ENCODE measurements around the gene UBE2D4. TPM values are rescaled to one million over a fixed set of nuclear protein-coding genes. Genes with fewer than 3 reads are reported as not detected.

Gene UBE2D4
- total RNA-seq, 2 donors from 2014 or later: 9.2 to 13.1 TPM

DNA sequence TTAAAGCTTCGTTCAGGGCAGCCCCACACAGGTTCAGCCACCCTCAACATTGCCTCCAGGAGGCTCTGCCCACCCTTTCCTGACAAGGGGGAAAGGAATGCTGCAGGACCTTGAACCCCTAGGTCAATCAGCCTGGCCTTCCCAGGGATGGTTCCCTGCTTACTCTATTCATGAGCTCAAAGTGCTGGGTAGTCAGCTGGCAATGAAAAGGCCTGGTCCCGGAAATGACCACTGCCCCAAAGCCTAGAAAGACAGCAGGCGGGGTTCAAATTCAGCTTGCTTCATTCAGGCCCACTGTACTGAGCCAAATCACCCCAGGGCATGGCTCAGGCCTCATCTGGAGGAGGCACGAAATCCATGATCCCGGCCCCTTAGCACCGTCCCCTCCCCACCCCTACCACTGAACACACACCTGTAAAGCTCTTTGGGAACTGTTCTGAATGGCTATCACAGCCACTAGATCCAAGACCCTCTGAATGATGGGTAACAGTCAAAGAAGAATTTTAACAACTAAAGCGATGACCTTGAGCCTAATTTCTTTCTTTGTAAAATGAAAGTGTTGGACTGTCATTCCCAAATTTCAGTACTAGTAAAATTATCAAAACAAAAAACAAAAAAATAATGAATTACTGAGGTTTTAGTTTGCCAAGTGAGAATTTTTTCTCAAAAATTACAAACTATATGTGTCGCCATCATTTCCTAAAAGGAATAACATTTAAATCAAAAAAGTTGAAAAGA is 20.9 kb upstream of the UBE2D4 start:
- intact Hi-C loops (cut with DNase I, micrococcal nuclease): no loop called here
- ATAC-seq (peak; percentile 90), DNase-seq (peak; percentile 61 to 85)

DNA sequence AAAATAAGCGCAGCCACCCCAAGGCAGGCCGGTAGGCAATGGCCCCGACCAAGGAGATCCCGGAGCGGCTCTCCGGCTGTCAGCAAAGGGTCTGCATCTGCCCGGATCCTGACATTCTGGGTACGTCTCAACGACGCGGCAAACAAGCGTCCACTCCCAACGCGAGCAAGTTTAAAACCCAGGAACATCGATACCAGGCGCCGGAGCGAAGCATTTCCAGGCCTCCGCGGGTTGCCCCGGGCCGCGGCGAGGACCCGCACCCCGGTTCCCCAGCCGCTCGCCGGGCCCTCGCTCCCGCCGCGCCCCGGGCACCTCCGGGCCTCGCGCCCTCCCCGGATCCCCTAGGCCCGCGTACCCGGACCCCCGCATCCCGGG is 20.3 kb upstream of the UBE2D4 start:
- DNase-seq (peak in 1 of 2 donors; percentile 41), ATAC-seq (peak; percentile 28)
- intact Hi-C loops (cut with DNase I, micrococcal nuclease): no loop called here

DNA sequence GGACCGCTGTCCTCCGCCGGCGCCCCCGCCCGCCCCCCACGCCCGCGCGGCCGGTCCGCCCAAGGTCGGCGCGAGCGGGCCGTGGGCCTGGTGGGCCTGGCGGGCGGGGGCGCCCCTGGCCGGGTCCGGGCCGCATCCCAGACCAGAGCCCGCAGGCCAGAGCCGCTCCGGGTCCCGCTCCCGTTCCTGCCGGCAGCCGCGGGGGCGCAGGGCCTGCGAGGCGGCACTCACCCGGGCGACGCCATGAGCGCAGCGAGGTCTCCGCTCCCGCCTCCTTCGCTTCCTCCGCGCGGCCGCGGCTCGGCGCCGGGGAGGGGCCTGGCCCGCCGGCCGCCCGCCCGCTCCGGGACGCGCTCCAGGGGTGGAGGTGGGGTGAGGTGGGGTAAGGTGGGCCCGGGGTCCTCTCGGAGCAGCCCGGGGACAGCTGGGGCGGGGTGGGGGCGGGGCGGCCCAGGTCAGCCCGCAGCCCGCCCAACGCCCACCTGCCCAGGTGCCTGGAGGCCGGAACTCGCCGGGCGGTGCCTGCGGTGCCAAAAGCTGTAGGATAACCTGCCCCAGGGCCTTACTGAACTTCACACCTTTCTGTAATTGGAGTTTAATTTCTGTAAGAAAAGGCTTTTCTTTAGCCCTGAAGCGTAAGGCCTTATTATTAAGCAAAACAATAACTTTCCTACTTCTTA is 19.8 kb upstream of the UBE2D4 start, which contains the start of gene URGCP:
Gene URGCP (minus strand): TSS at position 266 of the 680 bp plus-strand sequence. CDS start 21 bp downstream, at position 245.
- DNase-seq (peak; percentile 35 to 72), ATAC-seq (peak; percentile 65)
- intact Hi-C loops (cut with DNase I, micrococcal nuclease): no loop called here

DNA sequence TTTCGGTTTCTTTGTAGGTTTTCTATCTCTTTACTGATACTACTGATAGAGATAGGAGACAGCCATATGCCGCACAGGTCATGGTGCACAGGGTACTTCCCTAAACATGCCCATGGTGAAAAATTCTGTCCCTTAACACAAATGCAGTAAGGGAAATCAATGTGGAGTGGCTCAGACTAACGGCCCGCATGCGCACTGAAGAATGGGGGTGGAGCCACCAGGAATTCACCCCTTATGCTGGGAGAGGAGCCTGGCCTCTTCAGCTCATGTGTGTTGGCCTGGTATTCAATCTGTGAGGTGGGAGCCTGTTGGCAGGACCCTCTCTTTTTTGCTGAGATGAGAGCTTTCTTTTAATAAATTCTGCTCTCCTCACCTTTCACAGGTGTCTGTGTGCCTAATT is 11.4 kb upstream of the UBE2D4 start:
- DNase-seq (no peak), ATAC-seq (no peak)
- intact Hi-C loops (cut with DNase I, micrococcal nuclease): no loop called here

DNA sequence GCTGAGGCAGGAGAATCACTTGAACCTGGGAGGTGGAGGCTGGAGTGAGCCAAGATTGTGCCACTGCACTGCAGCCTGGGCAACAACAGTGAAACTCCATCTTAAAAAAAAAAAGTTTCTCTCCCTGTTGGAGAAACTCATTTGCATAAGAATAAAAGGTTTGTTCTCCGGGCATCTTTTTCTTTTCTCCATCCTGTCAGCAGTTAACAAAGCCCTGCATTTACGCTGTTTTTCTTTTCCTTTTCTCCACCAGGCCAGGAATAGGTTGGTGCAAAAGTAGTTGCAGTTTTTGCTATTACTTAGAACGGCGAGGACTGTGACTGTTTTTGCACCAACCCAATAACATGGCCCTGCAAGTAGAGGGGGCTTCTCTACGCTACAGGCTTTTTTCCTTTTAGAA is 10.3 kb upstream of the UBE2D4 start:
- ATAC-seq: no peak
- intact Hi-C loops (cut with DNase I, micrococcal nuclease): no loop called here
- no peak for DNase-seq

DNA sequence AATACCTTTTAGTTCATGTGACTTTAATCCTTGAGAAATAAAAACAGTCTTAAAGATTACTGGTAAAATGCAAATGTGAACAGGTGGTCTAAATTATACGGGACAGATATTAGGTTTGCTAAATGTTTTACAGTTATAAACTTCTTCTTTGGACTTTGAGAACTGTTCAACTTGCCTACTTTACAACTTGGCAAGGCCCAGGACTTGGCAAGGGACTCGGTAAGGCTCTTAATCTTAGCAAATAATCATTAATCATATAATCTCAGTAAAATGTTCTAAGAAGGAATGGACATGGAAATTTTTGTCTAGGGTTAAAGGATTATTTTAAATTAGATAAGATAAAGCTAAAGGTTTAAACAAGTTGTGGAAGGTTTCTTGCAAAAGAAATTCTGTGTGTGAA is 4.8 kb upstream of the UBE2D4 start:
- intact Hi-C loops (cut with DNase I, micrococcal nuclease): no loop called here
- ATAC-seq (no peak), DNase-seq (no peak)

DNA sequence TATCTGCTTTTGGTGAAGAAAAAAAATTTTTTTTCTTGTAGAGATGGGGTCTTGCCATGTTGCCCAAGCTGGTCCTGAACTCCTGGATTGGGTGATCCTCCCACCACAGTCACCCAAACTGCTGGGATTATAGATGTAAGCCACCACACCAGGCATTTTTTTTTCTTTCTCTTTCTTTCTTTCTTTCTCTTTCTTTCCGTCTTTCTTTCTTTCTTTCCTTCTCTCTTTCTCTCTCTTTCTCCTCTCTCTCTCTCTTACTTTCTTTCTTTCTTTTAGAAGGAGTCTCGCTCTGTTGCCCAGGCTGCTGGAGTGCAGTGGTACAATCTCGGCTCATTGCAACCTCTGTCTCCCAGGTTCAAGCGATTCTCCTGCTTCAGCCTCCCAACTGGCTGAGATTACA is 3.5 kb upstream of the UBE2D4 start:
- intact Hi-C loops (cut with DNase I, micrococcal nuclease): no loop called here
- no peak for DNase-seq
- ATAC-seq: no peak

DNA sequence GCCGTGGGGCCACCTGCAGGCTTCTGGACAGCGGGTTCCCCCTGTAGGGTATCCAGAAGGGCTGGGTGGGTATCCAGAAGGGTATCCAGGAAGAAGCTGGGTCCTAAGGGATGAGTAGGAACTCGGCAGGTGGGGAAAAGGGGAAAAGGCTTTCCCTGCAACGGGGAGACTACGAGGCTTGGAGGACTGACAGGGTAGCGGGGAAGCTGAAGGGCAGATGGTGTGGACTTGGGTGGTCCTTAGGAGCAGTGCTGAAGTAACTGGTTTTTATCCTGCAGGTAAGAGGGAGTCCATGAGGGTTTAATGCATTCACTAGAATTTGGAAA is 525 bp downstream of the UBE2D4 start:
- ATAC-seq: peak; percentile 22
- no peak for DNase-seq
- intact Hi-C loops (cut with DNase I, micrococcal nuclease): no loop called here

DNA sequence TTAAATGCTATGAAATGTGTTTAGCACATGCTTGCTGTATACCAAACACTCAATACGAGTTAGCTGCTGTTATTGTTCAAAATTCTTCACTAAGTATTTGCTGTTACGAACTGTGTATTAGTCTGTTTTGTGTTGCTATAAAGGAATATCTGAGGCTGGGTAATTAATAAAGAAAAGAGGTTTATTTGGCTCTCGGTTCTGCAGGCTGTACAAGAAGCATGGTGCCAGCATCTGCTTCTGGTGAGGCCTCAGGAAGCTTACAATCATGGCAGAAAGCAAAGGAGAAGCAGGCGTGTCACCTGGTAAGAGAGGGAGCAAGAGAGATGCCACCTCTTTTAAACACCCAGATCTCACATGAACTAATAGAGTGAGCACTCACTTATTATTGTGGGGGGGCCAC is 1.6 kb downstream of the UBE2D4 start:
- intact Hi-C loops (cut with DNase I, micrococcal nuclease): no loop called here
- ATAC-seq: no peak
- DNase-seq: no peak

DNA sequence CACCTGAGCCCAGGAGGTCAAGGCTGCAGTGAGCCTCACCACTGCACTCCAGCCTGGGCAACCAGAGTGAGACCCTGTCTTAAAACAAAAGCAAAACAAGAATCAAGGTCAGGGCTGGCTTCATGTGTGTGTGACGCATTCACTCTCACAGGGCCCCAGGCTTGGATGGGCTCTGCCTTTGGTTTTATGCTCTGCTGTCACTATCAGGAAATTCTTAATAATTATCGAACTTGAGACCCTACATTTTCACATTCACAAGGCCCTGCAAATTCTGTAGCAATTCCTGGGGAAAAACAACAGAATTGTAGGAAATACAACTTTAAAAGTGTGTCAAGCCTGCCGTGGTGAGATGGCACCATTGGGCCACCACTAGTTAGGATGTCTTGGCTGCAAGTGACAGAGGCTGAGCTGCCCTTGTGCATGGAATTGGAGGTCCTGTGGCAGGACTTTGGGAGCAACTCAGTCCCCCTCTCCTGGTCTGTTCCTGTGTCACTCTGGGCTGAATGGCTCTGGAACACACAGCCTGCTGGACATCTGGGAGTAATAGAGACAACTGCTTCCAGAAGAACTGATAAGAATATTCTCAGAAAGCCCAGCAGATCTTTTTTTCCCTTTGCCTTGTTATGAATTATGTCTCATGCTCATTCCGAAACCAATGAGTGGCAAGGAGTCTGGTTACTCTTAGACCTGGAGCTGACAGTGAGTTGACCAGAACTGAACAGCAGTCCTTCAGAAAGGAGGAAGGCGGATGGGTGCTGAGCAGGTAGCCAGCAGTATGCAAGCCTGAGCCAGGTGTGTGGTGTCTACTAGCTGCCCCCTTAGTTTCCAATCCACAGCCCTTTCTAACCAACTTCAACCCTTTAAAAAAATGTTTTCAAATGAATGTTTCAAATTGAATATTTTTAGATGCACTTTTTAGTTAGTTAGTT is 3.6 kb downstream of the UBE2D4 start:
- intact Hi-C loops (cut with DNase I, micrococcal nuclease): no loop called here
- ATAC-seq: no peak
- no peak for DNase-seq

DNA sequence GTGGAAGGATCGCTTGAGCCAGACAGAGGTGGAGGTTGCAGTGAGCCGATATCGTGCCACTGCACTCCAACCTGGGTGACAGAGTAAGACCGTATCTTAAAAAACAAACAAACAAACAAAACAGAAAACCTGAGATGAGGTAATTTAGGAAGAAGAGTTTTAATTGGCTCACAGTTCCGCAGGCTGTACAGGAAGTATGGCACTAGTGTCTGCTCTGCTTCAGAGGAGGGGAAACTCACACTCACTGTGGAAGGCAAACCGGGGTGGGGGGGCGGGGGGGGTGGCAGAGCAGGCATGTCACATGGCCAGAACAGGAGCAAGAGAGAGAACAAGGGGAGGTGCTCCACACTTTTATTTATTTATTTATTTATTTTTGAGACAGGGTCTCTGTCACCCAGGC is 5.1 kb downstream of the UBE2D4 start:
- intact Hi-C loops (cut with DNase I, micrococcal nuclease): no loop called here
- DNase-seq (no peak), ATAC-seq (no peak)

DNA sequence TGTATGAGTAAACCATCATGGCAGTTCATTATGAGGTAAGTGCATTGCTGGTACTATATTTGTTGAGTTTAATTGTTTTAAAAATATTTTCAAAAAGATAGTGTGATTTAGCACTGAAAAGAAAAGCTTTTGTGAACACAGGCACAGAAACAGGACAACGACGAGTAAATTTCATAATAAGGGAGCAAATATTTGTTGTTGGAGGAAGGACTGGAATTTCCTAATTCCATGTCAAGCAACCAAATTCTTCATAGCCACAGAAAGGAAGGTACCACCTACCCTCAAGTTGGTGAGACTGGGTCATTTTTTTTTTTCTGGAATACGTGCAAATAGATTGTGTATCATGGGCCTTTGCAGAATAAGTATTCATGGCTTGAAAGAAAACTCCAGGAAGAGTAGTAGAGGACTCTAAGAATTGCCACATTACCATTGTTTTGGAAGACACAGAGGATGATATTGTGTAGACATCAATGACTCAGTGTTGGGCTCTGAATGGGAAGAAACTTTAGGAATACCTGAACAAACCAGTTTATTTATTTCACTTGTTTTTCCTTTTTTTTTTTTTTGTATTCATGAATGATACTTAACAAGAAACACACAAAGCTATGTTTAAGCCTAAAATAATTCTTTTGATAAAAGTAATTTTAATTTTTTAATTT is 7.8 kb downstream of the UBE2D4 start:
- intact Hi-C loops (cut with DNase I, micrococcal nuclease): no loop called here
- DNase-seq (no peak), ATAC-seq (no peak)

DNA sequence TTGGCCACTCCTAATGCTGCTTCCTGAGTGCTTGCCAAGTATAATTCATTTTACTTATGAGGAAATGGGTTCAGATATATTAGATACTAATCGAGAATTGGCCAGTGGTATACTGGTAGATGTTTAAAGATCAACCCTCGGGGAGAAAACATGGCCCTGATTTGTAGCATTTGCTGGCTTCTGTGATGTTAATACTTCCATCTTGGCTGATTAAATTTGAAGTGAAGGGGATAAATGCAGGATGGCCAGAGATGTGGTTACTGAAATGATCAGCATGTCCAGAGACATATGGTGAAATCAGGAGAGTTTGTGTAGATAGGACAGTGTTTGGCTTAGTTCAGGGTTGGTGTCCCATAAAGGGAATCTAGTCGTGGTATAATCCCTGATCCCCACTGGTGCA is 11.2 kb downstream of the UBE2D4 start:
- DNase-seq (no peak), ATAC-seq (no peak)
- intact Hi-C loops (cut with DNase I, micrococcal nuclease): no loop called here

DNA sequence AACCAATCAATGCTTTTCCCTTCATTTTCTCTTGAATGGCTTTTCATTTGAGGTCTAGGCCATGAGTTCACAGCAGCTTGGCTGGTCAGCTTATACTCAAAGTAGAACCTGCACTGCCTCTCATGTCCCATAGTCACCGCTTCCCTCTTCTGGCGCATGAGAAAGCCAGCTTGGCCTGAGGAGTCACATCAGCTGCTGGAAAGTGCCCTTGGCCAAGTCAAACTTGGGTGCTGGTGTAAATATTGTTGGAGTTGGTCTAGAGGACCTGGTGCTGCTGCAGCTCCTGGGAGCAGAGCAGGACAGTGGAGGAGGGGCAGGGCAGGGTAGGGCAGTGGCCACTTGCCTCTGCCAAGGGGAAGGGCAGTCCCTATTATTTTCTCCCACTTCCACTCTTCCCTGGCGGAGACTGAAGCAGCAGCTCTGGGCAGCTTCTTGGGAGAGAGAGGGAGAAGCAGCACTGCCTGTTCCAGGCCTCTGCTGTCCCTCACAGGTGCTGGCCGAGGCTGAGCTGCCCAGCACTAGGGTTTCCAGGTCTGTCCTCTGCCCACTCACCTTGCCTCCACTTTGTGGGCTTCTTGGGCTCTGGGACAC is 12.8 kb downstream of the UBE2D4 start:
- ATAC-seq: no peak
- intact Hi-C loops (cut with DNase I, micrococcal nuclease): no loop called here
- no peak for DNase-seq

DNA sequence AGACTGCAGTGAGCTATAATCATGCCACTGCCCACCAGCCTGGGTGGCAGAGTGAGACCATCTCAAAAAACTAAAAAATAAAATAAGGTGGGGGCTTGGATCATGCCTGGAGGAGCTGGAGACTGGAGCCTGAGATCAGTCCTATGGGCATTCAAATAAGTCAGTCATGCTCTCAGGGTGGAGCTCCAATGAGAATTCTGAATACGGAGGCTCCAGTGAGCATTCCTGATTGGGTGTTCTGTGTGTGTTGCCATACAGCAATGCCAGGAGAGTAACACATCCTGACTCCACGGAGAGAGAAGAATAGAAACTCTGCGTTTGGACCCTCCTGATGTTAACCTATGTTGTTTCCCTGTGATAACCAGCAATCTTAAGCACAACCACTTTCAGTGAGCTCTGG is 16.0 kb downstream of the UBE2D4 start:
- ATAC-seq (no peak), DNase-seq (no peak)
- intact Hi-C loops (cut with DNase I, micrococcal nuclease): no loop called here

DNA sequence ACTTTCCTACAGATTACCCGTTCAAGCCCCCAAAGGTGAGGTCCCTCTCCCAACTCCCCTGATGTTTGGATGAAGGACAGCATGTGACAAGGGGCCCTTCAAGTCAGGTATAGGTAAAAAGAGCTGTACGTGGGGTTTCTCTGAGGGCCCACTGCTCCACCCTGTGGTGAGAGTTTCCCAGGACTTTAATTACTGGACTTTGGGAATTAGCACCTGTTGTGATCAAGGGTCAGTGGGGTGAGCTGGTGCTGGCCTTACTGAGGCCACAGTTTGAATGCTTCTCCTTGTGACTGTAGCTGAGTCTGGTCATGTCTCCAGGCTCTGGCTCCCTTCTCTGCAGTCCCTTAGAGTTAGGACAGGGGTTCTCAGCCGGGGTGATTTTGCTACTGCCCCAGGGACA is 16.8 kb downstream of the UBE2D4 start:
- DNase-seq: peak in 1 of 2 donors; percentile 18
- intact Hi-C loops (cut with DNase I, micrococcal nuclease): no loop called here
- ATAC-seq: peak; percentile 68

DNA sequence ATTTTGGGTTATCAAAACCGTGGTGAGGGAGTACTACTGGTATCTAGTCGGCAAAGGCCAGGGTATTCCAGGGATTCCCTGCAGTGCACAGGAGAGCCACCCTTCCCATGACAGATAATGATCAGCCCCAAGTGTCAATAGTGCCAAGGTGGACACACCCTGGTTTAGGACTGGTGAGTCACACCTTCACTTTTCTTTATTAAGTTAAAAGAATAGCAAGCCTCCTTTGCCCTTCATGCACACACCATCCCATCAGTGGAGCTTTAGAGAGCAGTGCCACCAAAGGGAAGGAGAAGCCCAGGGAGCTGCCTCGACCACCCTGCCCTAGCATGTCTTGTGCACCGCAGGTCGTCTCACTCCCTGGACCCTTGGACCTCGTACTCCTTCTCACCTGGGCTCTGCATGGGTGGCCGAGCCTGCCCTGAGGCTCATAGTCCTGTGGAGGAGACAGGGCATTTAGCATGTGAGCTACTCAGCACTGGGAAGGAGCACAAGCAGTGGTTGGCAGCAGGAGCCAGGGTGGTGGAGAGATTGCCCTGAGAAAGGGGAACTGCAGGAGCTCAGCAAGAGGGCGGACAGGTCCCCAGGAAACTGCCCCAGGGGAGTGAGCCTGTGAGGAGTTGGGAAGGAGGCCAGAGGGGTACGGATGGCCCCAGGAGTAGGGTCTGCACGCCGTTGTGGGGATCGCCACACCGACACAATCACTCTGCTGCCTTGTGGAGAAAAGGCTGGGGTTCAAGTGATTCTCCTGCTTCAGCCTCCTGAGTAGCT is 17.4 kb downstream of the UBE2D4 start:
- intact Hi-C loops (cut with DNase I, micrococcal nuclease): no loop called here
- peak; percentile 26 to 37 for DNase-seq
- peak; percentile 96 for ATAC-seq

DNA sequence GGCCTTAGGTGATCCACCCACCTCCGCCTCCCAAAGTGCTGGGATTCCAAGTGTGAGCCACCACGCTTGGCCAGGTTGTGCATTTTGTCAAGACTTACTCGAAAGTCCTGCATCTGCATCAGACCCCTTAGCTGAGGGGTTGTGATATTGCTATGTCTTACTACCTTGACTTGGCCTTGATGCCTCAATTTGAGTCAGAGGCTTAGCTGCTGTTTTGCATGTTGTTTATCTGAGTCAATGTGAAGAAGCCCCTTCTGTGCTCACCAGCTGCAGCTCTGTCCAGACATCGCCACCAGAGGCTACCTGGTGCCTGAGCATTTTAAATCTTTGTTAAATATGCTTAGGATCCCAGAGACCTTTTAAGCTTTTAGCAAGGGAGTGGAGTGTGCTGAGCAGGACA is 18.1 kb downstream of the UBE2D4 start:
- DNase-seq (no peak), ATAC-seq (no peak)
- intact Hi-C loops (cut with DNase I, micrococcal nuclease): no loop called here

Measured in left colon (tissue), 2 donors.